GM12892 (cell line): ENCODE data around the gene LNX1.

Experiments
- POLR2A ChIP-seq: IDR thresholded peaks from 2 replicates; pipeline ENCODE4 v1.6.1; 2011; ENCODE audit warnings: low read depth, low read length, control low read depth
- POLR2AphosphoS5 ChIP-seq: IDR thresholded peaks from 2 replicates; pipeline ENCODE4 v1.6.1; 2011; ENCODE audit warnings: low read depth, low read length, control low read depth

GRCh38 chr4:53477038-53477565 lies 114.2 kb downstream of the LNX1 start:
- TF ChIP-seq POLR2A (no peak), POLR2AphosphoS5 (no peak)
